HEK293 (cell line): ENCODE results near the gene KLC1.

ENCODE experiments used
- TF ChIP-seq, protein P1 (sequence below): fragments of 450-650 bp; formaldehyde crosslinking; IDR thresholded peaks from 2 replicates; pipeline ENCODE4 v1.5.1; 2016; ENCODE audit warnings: missing biosample characterization, missing genetic modification characterization
- TF ChIP-seq, protein P2 (sequence below): fragments of 450-650 bp; formaldehyde crosslinking; IDR thresholded peaks from 2 replicates; pipeline ENCODE4 v1.5.1; 2016; ENCODE audit warnings: missing biosample characterization, missing genetic modification characterization
- TF ChIP-seq, protein P3 (sequence below): fragments of 450-650 bp; formaldehyde crosslinking; IDR thresholded peaks from 2 replicates; pipeline ENCODE4 v1.5.1; 2016; ENCODE audit warnings: missing biosample characterization, missing genetic modification characterization

DNA sequence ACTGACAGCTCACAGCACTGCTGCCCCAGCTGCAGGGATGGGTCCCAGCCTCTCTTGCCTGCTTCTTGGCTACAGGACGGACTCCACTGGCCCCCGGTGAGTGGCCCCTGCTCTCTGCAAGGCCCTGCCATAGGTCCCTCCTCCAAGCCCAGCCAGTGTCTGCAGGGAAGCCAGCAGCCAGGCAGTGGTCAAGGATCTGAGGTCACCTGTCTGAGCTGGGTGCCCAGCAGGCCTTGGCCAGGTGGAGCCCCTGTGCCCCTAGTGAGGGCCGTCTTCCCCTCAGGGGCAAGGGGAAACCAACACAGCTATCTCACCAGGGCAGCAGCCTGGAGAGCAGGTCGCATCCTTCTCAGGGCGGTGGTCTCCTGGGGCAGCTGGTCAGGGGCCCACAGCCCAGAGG is 73.1 kb downstream of the KLC1 start:
- TF ChIP-seq, protein P1, sequence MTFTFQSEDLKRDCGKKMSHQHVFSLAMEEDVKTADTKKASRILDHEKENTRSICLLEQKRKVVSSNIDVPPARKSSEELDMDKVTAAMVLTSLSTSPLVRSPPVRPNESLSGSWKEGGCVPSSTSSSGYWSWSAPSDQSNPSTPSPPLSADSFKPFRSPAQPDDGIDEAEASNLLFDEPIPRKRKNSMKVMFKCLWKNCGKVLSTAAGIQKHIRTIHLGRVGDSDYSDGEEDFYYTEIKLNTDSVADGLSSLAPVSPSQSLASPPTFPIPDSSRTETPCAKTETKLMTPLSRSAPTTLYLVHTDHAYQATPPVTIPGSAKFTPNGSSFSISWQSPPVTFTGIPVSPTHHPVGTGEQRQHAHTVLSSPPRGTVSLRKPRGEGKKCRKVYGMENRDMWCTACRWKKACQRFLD, result no peak
- TF ChIP-seq, protein P2, sequence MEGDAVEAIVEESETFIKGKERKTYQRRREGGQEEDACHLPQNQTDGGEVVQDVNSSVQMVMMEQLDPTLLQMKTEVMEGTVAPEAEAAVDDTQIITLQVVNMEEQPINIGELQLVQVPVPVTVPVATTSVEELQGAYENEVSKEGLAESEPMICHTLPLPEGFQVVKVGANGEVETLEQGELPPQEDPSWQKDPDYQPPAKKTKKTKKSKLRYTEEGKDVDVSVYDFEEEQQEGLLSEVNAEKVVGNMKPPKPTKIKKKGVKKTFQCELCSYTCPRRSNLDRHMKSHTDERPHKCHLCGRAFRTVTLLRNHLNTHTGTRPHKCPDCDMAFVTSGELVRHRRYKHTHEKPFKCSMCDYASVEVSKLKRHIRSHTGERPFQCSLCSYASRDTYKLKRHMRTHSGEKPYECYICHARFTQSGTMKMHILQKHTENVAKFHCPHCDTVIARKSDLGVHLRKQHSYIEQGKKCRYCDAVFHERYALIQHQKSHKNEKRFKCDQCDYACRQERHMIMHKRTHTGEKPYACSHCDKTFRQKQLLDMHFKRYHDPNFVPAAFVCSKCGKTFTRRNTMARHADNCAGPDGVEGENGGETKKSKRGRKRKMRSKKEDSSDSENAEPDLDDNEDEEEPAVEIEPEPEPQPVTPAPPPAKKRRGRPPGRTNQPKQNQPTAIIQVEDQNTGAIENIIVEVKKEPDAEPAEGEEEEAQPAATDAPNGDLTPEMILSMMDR (tag by site-specific recombination), result no peak
- TF ChIP-seq, protein P3, sequence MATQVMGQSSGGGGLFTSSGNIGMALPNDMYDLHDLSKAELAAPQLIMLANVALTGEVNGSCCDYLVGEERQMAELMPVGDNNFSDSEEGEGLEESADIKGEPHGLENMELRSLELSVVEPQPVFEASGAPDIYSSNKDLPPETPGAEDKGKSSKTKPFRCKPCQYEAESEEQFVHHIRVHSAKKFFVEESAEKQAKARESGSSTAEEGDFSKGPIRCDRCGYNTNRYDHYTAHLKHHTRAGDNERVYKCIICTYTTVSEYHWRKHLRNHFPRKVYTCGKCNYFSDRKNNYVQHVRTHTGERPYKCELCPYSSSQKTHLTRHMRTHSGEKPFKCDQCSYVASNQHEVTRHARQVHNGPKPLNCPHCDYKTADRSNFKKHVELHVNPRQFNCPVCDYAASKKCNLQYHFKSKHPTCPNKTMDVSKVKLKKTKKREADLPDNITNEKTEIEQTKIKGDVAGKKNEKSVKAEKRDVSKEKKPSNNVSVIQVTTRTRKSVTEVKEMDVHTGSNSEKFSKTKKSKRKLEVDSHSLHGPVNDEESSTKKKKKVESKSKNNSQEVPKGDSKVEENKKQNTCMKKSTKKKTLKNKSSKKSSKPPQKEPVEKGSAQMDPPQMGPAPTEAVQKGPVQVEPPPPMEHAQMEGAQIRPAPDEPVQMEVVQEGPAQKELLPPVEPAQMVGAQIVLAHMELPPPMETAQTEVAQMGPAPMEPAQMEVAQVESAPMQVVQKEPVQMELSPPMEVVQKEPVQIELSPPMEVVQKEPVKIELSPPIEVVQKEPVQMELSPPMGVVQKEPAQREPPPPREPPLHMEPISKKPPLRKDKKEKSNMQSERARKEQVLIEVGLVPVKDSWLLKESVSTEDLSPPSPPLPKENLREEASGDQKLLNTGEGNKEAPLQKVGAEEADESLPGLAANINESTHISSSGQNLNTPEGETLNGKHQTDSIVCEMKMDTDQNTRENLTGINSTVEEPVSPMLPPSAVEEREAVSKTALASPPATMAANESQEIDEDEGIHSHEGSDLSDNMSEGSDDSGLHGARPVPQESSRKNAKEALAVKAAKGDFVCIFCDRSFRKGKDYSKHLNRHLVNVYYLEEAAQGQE (tag by site-specific recombination), result no peak
